GM18861 (cell line): Measurements from ENCODE around the gene SHQ1.
"Not testable (repeated sequence)": the region's sequence is repeated elsewhere in the genome, so short reads cannot be mapped to it uniquely, and the experiment has no call there.

ENCODE experiments used
- ATAC-seq: cut with Tn5 transposase; IDR thresholded peaks from one replicate; pipeline ENCODE4 v1.9.1; 2021; ENCODE audit not compliant: unreplicated experiment

SHQ1 gene

DNA sequence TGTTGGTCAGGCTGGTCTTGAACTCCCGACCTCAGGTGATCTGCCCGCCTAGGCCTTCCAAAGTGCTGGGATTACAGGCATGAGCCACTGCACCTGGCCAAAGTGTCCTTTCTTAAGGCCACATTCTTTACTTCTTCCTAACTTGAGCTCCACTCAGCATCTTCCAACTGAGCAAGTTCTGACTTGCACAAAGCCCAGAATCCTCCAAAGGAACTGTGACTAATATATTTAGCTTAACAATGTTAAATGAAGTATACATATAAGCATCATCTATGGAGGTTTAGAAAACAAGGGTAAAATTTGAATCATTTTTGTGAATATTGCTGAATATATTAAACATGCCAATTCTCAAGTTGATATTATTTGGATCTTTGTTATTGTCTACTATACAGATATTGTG lies 93.7 kb downstream of the SHQ1 start:
- no peak for ATAC-seq

DNA sequence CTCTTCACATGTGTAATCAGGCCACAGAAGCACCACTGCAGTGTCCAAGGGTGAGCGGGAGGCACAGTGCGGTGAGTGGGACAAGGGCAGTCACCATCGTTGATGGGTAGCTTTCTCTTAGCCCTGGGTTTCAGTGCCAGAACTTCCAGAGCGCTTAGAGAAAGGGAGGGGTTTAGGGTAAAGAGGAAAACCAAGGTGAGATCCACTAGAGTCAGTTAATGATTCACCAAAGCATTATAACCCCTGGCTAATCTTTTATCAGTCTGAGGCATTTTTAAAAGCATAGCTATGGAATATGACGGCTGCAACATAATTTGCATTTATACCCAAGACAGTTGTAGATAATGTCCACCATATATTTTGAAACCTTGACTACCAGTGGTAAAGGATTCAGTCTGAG lies 94.8 kb downstream of the SHQ1 start:
- ATAC-seq = no peak

DNA sequence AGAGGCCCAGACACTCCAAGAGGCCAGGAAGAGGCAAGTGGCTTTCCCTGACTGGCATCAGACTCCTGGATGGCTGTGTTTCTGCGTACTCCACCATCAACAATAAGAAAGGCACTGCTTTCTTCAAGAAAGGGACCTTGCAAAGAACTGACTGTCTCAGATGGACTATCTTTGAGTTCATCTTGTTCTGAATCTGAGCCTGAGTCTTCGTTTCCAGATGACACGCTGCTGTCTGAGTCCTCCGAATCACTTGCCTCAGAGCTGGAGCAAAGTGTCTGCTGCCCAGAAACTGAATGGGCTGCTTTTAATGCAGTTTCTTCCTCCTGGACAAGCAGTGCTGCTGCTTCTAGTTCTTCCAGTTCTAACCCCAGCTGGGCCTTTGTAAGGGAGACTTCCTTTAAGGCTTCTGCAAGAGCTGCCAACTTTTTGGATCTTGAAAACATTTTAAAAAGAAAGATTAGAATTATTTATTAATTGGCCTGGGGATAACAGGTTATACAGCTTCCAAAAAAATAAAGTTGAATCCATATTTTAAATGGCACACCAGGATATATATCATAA lies 97.8 kb downstream of the SHQ1 start:
- no peak for ATAC-seq

DNA sequence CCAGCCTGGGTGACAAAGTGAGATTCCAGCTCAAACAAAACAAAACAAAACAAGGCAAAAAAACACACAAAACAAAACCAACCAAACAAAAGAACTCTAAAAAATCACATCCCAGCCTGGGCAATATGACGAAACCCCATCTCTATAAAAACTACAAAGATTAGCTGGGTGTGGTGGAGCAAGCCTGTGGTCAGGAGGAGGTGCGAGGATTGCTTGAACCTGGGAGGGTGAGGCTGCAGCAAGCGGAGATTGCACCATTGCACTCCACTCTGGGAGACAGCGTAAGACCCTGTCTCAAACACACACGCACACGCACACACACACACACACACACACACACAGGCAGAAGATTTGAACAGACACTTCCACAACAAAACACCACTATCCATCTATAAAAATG lies 99.6 kb downstream of the SHQ1 start:
- ATAC-seq = no peak

DNA sequence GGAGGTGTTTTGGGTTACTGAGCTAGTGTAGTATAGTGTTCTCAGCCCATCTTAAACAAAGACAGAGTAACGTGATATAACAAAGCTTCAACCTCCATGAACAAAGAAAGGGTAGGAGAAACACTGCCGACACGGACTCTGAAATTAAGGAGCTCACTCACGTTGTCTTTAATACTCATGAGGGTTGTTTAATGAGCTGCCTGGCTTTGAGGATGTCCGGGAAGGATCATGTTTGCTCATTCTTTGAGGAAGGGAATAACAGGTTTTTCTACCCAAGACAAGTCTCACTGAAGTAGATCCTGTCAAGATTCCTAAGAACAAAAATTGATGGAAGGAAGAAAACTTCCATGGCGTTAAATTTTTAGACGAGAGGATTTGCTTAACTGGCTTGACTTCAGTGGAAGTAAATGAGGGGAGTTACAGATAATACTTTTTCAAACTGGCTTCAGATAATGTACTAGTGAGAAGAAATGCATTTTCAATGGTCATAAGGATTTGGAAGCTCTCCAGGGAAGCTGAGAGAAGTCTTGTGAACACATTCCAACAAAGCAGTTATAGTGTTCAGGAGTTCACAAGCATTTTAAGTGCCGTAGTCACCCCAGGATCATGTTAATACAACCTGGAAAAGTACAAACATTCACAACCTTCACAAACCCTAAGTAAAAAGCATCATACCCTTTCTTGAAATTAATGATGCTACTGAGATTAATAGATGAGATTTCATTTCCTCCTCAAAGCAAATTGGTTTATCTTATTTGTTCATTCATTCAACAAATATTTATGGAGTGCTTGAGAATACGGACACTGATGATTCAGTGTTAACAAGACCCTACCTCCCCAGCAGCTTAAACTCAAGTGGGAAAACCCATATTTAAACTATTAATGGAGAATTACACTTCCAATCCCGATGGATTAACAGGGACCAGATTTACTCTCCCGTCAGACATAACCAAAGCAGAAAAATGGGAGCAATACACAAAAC lies 101.5 kb downstream of the SHQ1 start:
- ATAC-seq = no peak

DNA sequence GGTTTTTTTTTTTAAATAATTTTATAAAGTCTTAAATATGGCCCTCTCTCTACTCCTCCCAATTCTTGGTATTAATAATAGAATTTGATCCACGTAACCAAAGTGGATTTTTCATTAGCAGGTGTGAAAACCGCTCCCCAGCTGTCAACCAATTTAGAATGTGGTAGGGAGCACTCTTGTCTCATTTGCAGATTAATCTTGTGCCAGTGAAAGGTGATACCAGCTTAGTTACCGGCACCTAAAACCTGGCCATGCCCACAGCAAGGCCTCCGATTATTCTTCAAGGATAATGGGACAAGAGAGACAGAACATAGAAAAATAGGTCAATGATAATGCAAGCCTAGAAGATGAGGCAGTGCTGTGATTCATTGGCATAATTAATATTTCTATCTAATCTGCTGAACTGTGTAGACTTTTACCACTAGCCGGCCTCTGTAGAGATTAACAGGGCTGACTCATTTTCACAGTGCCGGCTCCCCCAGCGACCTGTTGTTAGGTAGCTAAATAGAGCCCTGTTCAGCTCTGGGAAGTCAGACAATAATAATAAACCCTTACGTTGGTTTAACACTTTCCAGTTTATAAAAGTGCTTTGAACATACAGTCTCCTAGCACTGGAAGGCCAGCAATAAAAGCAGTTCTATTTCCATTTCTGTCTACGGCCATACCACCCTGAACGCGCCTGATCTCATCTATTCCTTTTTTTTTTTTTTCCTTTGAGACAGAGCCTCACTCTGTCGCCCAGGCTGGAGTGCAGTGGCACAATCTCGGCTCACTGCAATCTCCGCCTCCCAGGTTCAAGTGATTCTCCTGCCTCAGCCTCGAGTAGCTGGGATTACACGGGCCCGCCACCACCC lies 102.9 kb downstream of the SHQ1 start:
- no peak for ATAC-seq

DNA sequence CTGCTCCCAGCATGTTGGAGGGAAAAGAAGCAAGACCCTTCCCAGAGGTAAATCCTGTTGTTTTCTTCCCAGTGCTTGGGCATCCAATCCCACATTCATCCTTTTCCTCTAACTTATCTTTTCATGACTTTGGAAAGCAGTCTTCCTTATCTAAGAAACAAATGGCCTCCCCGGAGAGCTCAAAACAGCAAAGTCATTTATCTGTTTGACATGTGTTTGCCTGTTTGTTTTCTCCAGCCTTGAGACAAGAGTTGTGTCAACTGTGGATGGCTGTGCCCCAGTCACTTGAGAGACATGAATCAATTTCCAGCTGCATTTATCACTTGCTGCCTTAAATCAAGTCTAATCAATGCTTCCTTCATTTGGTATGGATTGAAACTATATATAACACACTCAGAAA lies 103.9 kb downstream of the SHQ1 start:
- ATAC-seq = no peak

DNA sequence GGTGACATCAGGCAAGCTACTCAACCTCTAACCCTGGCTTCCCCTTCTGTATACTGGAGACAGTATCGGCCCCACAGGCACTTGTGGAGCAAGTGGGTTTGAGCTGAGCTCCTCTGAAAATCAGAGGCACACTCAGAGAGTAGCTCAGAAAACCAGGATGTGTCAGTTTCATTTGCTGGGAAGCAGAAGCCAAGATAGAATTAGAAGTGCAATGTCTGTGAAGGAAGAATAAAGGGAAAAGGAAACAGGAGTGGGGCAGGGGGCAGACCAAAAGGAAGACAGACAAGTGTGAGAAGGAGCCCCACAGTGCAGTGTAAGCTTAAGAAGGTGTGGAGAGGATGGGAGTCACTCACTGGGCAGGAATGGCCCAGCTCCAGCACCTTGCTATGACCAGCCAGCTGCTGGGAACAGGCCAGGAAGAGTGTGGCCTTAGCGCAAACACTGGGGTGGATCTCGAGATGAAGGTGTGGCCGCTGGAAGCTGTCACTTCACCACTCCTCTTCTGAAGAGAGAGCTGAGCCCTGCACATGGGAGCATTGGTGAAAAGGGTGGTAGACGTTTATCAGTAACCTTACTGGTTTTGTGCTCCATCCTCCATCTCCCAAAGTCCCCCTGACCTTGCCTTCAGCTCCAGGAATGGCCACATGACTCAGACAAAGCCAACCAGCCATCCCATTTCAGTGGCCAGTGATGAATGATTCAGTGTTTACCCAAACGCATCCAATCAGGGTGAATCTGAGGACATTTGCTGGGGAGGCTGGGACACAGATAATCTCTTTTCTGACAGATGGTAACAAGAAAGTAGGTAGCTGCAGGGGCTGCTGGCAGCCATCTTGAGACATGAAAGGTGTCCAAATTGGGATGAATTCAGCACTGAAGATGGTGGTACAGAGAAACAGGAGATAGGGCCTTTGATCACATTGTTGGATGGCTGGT lies 108.4 kb downstream of the SHQ1 start:
- no peak for ATAC-seq

DNA sequence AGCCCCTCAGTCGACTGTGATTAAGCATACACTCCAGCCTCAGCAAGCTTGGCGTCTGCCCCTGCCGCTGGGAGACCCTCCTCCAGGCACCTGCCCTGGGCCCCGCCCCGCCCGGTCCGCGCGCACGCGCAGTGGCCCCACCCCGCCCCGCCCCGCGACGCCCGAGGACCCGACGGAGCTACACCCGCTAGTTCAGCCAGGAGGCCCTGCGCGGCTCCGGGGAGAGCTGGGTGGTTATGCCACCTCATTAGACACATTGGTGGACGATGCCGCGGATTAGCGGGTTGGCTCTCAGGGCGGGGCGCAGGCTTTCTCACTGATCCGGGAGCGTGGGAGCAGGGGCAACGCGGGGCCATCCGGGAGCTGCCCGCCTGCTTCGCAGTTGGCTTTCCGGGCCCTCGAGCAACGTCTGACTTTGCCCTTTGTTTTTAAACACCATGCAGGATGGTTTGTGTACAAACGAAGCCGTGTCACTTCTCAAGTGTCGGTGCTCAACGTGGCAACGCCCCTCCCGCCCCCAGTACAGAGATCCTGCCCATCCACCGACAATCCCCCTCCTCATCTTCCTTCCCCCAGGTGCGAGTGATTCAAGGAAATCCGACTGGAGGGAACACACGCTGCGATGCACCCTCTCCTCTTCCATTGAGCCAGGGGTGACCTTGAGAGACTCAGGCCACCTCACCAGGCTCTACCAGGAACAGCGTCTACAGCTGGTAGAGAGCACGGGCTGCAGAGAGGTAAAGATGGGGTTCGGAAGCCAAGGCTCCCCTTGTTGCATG lies 109.3 kb downstream of the SHQ1 start:
- ATAC-seq = no peak

DNA sequence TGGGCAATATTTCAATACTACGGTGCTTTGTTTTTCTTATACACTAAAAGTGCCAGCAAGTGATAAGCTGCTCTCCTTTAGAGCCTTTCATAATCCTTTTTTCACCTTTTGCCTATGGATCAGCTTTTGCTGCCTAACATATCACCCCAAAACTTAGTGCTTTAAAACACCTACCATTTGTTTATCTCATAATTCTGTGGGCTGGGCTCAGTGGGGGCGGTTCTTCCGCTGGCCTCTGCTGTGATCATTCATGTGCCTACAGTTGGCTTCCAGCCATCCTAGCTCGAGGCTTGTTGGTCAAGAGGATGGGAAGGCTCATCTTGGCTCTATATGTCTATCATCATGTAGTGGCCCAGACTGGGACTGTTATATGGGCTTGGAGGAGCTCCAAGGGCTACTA lies 113.2 kb downstream of the SHQ1 start:
- ATAC-seq = not testable (repeated sequence)

DNA sequence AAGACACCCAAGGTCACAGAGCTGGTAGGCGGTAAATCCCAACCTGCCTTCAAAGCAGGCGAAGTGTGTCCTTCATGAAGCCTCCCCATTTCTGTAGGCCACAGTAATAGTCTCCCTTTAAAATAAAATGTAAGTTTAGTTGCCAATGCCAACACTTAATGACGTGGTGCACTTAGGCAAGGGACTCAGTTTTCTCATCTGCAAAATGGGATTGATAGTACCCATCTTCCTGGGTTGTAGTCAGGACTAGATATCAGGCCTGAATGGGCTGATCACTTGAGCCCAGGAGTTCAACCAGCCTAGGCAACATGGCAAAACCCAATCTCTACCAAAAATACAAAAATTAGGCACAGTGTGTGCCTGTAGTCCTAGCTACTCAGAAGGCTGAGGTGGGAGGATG lies 114.6 kb downstream of the SHQ1 start:
- no peak for ATAC-seq

DNA sequence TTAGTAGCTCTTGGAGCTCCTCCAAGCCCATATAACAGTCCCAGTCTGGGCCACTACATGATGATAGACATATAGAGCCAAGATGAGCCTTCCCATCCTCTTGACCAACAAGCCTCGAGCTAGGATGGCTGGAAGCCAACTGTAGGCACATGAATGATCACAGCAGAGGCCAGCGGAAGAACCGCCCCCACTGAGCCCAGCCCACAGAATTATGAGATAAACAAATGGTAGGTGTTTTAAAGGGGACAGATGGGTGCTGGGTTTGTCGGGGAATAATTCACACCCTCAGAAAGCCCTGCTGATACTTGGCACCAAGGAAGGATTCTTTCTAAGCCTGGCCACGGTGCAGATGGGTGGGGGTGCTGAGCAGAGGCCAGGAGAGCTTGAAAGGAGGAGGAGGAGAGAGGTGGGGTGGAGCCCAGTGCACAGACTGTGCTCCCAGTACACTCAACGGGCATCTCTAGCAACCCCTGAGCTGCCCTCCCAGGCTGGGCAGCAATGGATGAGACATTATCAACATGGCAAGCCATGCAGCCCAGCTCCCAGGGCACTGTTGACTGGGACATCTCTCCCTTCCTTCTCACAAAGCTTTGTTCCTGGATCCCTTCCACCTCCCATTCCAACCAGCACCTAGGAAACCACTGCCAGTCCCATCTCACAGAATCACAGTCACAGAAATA lies 115.4 kb downstream of the SHQ1 start:
- not testable (repeated sequence) for ATAC-seq

DNA sequence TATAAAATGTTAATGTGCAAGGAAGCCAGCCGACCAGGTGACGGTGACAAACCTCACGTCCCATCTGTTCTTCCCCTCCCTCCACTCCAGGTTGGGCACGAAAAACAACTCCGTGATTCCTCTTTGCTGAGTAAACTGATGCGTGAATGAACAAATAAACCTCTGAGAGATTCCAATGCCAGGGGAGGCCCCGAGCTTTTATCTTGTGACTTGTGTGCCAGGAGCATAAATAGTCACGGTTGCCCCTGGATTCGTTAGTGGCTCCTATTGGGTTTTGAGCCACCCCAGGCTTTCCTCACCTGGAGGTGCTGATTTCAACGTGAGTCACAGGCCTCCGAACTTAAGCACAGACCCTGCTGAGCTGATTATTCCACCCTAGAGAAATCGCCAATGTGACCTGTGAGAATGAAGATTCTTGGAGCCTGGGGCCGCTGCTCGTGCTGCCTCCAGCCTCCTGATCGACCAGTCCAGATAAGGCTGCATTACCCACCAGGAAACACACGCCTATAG lies 119.2 kb downstream of the SHQ1 start:
- no peak for ATAC-seq

DNA sequence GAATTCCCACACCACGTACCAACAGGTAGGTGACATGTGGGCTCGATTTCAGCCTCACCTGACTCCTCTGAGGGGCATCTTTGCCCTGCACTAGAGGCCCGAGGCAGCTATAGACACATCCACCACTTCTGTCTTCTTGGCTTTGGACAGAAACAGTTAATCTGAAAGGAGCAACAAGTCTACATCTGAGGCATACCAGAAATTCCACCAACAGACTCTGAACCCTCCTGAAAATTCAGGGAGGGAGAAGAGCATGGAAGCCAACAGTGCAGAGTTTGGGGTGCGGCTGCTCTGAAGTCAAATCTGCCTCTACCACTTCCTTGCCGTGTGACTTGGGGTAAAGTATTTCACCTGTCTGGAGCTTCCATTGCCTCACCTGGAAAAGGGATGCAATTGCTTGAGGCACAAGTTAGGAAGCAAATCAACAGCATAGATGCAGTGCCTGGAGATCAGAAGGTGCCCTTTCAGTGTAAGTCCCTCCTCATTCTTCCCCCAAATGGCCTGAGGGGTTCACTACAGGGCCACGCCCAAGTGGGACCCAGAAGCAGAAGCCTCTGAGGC lies 119.8 kb downstream of the SHQ1 start:
- ATAC-seq = no peak

DNA sequence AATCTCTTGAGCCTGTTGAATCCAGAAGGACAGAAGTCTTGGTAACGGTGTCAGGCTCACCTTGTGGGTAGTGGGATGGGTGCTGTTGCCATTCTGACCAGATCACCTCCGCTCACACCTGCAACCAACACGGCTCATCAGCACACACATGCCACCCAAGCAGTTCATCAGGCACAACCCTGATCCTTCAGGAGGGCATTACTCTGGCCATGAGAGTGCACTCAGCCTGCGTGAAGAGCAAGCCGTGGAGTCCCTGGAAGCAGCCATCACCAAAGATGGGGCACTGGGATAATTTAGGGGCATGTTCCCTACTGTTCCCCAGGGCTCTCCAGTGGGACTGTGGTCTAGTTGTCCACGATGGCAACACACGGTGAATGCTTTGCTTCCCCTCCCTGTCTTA lies 120.5 kb downstream of the SHQ1 start:
- ATAC-seq = no peak

DNA sequence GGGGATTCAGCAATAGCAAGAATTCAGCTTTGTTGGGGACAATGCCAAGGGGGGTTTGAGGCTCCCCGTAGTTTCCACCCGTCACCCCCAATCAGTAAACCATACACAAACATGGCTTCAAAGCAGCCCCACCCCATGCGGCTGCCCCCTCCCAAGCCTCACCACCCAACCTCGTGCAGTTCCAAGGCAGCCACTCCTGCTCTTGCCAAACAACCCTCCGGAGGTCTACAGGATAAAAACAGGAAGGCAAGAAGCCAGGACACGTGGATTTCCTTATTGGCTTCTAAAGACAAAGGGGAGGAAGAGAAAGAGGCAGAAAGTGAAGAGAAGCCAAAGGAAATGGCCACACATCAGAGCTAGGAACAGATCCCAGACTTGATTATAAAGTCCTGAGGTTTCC lies 121.1 kb downstream of the SHQ1 start:
- no peak for ATAC-seq

DNA sequence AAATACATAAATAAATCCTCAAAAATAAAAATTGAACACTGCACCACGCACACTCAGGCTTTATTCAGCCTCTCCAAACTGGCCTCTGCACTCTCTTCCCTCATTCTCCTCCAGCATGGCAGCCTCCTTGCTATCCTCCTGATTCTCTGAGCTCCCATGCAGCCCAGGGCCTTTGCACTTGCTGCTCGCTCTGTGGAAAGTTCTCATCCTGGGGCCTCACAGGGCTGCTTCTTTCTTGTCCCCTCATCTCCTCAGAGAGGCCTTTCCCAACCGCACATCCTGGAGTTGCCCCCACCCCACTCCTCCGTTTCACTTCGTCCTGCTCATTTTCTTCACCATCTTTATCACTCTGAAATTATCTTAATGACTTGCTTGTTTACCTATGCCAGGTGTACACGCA lies 123.0 kb downstream of the SHQ1 start:
- no peak for ATAC-seq

DNA sequence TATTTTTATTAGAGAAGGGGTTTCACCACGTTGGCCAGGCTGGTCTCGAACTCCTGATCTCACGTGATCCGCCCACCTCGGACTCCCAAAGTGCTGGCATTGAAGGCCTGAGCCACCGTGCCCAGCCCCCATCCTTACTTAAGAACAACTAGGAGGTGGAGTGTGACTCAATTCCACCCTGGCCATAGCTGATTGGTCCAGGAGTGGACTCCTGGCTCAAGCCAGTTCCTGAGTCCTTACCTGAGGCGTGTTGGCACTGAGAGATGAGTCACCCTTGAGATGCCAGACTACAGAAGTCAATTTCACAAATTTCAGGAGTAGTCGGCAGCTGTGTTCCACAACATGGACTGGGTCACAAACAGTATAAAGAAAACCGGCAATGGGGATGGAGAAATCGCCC lies 124.2 kb downstream of the SHQ1 start:
- no peak for ATAC-seq
